A549 (cell line): ENCODE measurements around the gene GUCY1A1. TPM values are rescaled to one million over a fixed set of nuclear protein-coding genes. Genes with fewer than 3 reads are reported as not detected.

Source experiments
- ATAC-seq, 2 experiments: fragments of 200-7000 bp in 1 of 2; fragments of >200 bp in 1 of 2; cut with Nextera tagmentation in 1 of 2; cut with Tn5 transposase in 1 of 2; 3 replicates each; pipeline versions ENCODE4 v1.8.0 to v1.9.1; 2018 to 2020; ENCODE audit warnings: mild to moderate bottlenecking in 1 of 2, moderate library complexity in 1 of 2
- CTCF ChIA-PET: fragments of 300-600 bp; sonication (Branson Sonifier 250); formaldehyde crosslinking; extraction: SDS; loops from one replicate; lab custom pipeline; 2021; ENCODE audit warnings: antibody characterized with exemption, inconsistent platforms; lab: Yijun Ruan, JAX
- POLR2A ChIA-PET: fragments of 350-600 bp; formaldehyde crosslinking; extraction: SDS; loops from one replicate; lab custom pipeline; 2021; ENCODE audit warnings: antibody characterized with exemption, inconsistent platforms; lab: Yijun Ruan, JAX
- DNase-seq, 2 experiments: peaks; one replicate each; pipeline versions ENCODE4 v3.0.0 to v3.0.0-alpha.2; 2011 to 2016; ENCODE audit warnings: low read depth in 1 of 2, low spot score in 1 of 2
- FAIRE-seq: peaks from 2 replicates; lab custom pipeline; 2011; peaks lifted over from hg19 to GRCh38; lab: Jason Lieb, UNC
- H3K27ac ChIP-seq, 2 experiments: fragments of >200 bp; sonication (Bioruptor Twin); formaldehyde crosslinking; 3 replicates each; pipeline ENCODE4 v1.5.1; 2016 to 2017
- H3K4me1 ChIP-seq: fragments of >200 bp; sonication (Bioruptor Twin); formaldehyde crosslinking; 3 replicates; pipeline ENCODE4 v1.6.1; 2016
- H3K4me2 ChIP-seq: fragments of >200 bp; sonication (Bioruptor Twin); formaldehyde crosslinking; 3 replicates; pipeline ENCODE4 v1.6.1; 2016
- H3K4me3 ChIP-seq: fragments of >200 bp; sonication (Bioruptor Twin); formaldehyde crosslinking; 3 replicates; pipeline ENCODE4 v1.5.1; 2016
- H3K9me3 ChIP-seq: fragments of >200 bp; sonication (Bioruptor Twin); formaldehyde crosslinking; 3 replicates; pipeline ENCODE4 v1.6.1; 2016
- BCL3 ChIP-seq: fragments of >200 bp; sonication (Bioruptor Twin); formaldehyde crosslinking; IDR thresholded peaks from 3 replicates; pipeline ENCODE4 v1.6.1; 2016
- CEBPB ChIP-seq, 2 experiments: fragments of >200 bp in 1 of 2; sonication (Bioruptor Twin) in 1 of 2; formaldehyde crosslinking in 1 of 2; IDR thresholded peaks; 2 replicates each; pipeline ENCODE4 v1.6.1; 2012 to 2016
- CHD4 ChIP-seq: fragments of 200-600 bp; sonication (generic); IDR thresholded peaks from 2 replicates; pipeline ENCODE4 v1.6.1; 2016; ENCODE audit warnings: antibody characterized with exemption, mild to moderate bottlenecking, borderline replicate concordance
- CTCF ChIP-seq: fragments of >200 bp; sonication (Bioruptor Twin); formaldehyde crosslinking; IDR thresholded peaks from 3 replicates; pipeline ENCODE4 v1.5.1; 2016
- EHF ChIP-seq: fragments of 250-450 bp; sonication (Bioruptor Pico); IDR thresholded peaks from 2 replicates; pipeline ENCODE4 v1.5.0; 2020; ENCODE audit warnings: mild to moderate bottlenecking
- ESRRA ChIP-seq: fragments of 150-350 bp; IDR thresholded peaks from 2 replicates; pipeline ENCODE4 v1.6.1; 2014; ENCODE audit warnings: mild to moderate bottlenecking, low read length, borderline replicate concordance
- FOSB ChIP-seq: fragments of 250-450 bp; sonication (Bioruptor Pico); IDR thresholded peaks from 2 replicates; pipeline ENCODE4 v1.5.0; 2020; ENCODE audit warnings: mild to moderate bottlenecking, moderate library complexity
- FOSL2 ChIP-seq, 2 experiments: fragments of 450-650 bp in 1 of 2; fragments of >200 bp in 1 of 2; sonication (Bioruptor Twin) in 1 of 2; formaldehyde crosslinking; IDR thresholded peaks; 2 replicates each; pipeline versions ENCODE4 v1.5.0 to v1.6.1; 2016 to 2020; ENCODE audit warnings: mild to moderate bottlenecking in 1 of 2, moderate library complexity in 1 of 2
- FOXS1 ChIP-seq: fragments of 250-450 bp; sonication (Bioruptor Pico); IDR thresholded peaks from 2 replicates; pipeline ENCODE4 v1.5.0; 2020; ENCODE audit warnings: mild to moderate bottlenecking, moderate library complexity
- HOXB13 ChIP-seq: fragments of 250-450 bp; sonication (Bioruptor Pico); IDR thresholded peaks from 2 replicates; pipeline ENCODE4 v1.5.0; 2020; ENCODE audit warnings: low read depth, mild to moderate bottlenecking, moderate library complexity
- KDM1A ChIP-seq: fragments of 200-600 bp; sonication (generic); IDR thresholded peaks from 2 replicates; pipeline ENCODE4 v1.6.1; 2016; ENCODE audit warnings: low read depth, mild to moderate bottlenecking
- NFE2L2 ChIP-seq: fragments of 150-350 bp; conservative IDR thresholded peaks from 2 replicates; pipeline ENCODE4 v1.6.1; 2014; ENCODE audit warnings: low read length
- NR3C1 ChIP-seq: fragments of >200 bp; sonication (Bioruptor Twin); formaldehyde crosslinking; IDR thresholded peaks from 3 replicates; pipeline ENCODE4 v1.6.1; 2017
- PHF8 ChIP-seq: fragments of 200-600 bp; sonication (generic); IDR thresholded peaks from 2 replicates; pipeline ENCODE4 v1.6.1; 2016; ENCODE audit warnings: low read depth, mild to moderate bottlenecking, antibody characterized with exemption, moderate library complexity, borderline replicate concordance
- POLR2A ChIP-seq: IDR thresholded peaks from 2 replicates; pipeline ENCODE4 v1.6.1; 2012; ENCODE audit warnings: mild to moderate bottlenecking, low read length
- RAD21 ChIP-seq, 2 experiments: fragments of >200 bp in 1 of 2; sonication (Bioruptor Twin) in 1 of 2; formaldehyde crosslinking in 1 of 2; IDR thresholded peaks in 1 of 2; conservative IDR thresholded peaks in 1 of 2; 2 replicates in 1 of 2; 3 replicates in 1 of 2; pipeline ENCODE4 v1.6.1; 2012 to 2018; ENCODE audit warnings: inconsistent platforms in 1 of 2
- REST ChIP-seq: fragments of 200-600 bp; sonication (generic); IDR thresholded peaks from 2 replicates; pipeline ENCODE4 v1.6.1; 2016; ENCODE audit warnings: antibody characterized with exemption, mild to moderate bottlenecking, moderate library complexity
- RNF2 ChIP-seq: fragments of 200-600 bp; sonication (generic); IDR thresholded peaks from 2 replicates; pipeline ENCODE4 v1.6.1; 2016; ENCODE audit warnings: low read depth, mild to moderate bottlenecking, antibody characterized with exemption, moderate library complexity, borderline replicate concordance
- TFCP2L1 ChIP-seq: fragments of 250-450 bp; sonication (Bioruptor Pico); IDR thresholded peaks from 2 replicates; pipeline ENCODE4 v1.5.0; 2021; ENCODE audit warnings: mild to moderate bottlenecking
- TP53 ChIP-seq: fragments of 250-450 bp; sonication (Bioruptor Pico); IDR thresholded peaks from 2 replicates; pipeline ENCODE4 v1.5.0; 2021; ENCODE audit warnings: mild to moderate bottlenecking, moderate library complexity
- USF2 ChIP-seq: fragments of 450-650 bp; IDR thresholded peaks from 2 replicates; pipeline ENCODE4 v1.6.1; 2014; ENCODE audit warnings: antibody characterized with exemption
- ZC3H11A ChIP-seq: fragments of 450-650 bp; IDR thresholded peaks from 2 replicates; pipeline ENCODE4 v1.6.1; 2014; ENCODE audit warnings: antibody characterized with exemption, mild to moderate bottlenecking
- WGBS: methylation state at CpG from one replicate; pipeline ENCODE4 v1.1.6; 2017; ENCODE audit errors: missing lambda C conversion rate; 5-methylcytosine and 5-hydroxymethylcytosine counted together
- polyA plus RNA-seq, 4 experiments: library from polyadenylated mRNA; depleted of rRNA in 3 of 4; stranded (reverse); fragments of >200 nt; fragmentation: RNase III in 1 of 4; extraction: RNeasy Plus Mini Kit Qiagen cat#74134 plus additional on column Dnase treatment in 1 of 4; gene quantifications; 2 replicates in 3 of 4; 3 replicates in 1 of 4; pipeline ENCODE4 v1.2.3, GENCODE V29; 2011 to 2017

The GUCY1A1 gene
- polyA plus RNA-seq, 2 of the 4 experiments (the other 2 are of a cell fraction): not detected

DNA sequence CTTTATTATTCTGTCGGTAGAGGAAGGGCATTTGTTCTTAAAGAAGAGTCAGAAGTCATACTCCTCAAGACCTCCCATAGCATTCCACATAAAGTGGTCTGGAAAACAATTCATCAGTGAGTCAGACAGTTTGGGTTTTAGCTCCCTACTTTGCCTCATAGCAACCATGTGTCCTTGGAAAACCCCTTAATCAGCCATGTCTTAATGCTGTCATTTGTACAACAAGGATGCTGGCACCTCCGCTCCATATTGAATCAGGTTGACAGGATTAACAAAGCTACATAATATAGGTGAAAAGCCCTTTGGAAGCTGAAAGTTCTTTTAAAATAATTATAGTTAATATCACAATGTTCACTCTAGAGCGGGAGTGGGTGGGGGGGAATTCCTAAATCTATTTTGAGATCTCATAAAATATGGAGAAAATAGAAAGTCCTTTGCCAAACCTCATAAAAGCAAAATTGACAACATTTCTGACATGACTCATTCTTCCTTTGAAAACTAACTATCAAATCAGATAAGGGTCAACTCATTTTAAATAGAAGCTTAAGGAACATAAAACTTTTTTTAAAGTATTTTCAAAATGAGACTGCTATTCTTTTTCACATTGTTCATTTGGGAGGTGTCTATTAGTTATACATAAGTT is 37.3 kb upstream of the GUCY1A1 start:
- POLR2A ChIA-PET: no interaction called here
- WGBS: 59% methylated on average over 3 of the region's 3 CpGs
- no peak for FAIRE-seq
- TF ChIP-seq KDM1A (no peak), FOSB (CRISPR knock-in tag) (no peak), RNF2 (no peak)
- no peak for ATAC-seq
- Histone ChIP-seq H3K4me2 (no peak overlapping the region), H3K9me3 (no peaks in the 10 kb centered on the region), H3K4me3 (no peak overlapping the region), H3K4me1 (no peaks in the 10 kb centered on the region), H3K27ac (no peak overlapping the region)
- CTCF ChIA-PET: interaction anchor here (0.6 kb wide), 1 partner anchor 157 kb away, joined by 3 read pairs; no protein-coding TSS in a partner anchor
- DNase-seq: no peak

DNA sequence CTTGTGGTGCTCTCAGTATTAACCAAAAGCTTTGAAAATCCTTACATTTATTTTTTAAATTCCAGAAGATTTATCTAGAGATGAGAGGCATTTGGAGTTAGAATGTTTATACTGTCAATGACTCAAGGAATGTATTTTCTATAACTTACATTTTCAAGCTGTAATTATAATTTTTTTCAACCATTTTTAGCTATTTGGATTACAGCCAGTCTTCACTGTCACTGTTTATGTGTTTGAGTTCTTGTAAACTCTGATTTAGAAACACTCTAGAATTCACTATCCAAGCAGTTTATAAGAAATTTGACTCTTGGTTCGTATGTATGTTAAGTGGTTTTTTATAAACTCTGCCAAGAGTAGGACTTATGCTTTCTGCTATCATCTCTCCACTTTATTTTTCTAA is 36.7 kb upstream of the GUCY1A1 start:
- ATAC-seq (no peak), FAIRE-seq (no peak), DNase-seq (no peak)
- ChIA-PET CTCF (interaction anchor here (0.6 to 1.2 kb wide), 2 partner anchors 154 to 157 kb away, joined by 3 read pairs; no protein-coding TSS in a partner anchor), POLR2A (no interaction called here)
- TF ChIP-seq RNF2 (no peak), ZC3H11A (no peak), TFCP2L1 (CRISPR knock-in tag) (no peak), FOSL2 (IDR thresholded peaks at IDR 0.05) (no peak), FOSL2 (CRISPR knock-in tag; IDR thresholded peaks at IDR 0.05) (no peak), EHF (CRISPR knock-in tag) (no peak), PHF8 (no peak), NR3C1 (no peak), POLR2A (no peak)
- WGBS: 27% methylated on average over 1 of the region's 1 CpG
- H3K9me3 ChIP-seq: no peaks in the 10 kb centered on the region
- no peak overlapping the region for H3K27ac ChIP-seq
- no peak overlapping the region for H3K4me3 ChIP-seq
- no peak overlapping the region for H3K4me2 ChIP-seq
- H3K4me1 ChIP-seq: no peaks in the 10 kb centered on the region

DNA sequence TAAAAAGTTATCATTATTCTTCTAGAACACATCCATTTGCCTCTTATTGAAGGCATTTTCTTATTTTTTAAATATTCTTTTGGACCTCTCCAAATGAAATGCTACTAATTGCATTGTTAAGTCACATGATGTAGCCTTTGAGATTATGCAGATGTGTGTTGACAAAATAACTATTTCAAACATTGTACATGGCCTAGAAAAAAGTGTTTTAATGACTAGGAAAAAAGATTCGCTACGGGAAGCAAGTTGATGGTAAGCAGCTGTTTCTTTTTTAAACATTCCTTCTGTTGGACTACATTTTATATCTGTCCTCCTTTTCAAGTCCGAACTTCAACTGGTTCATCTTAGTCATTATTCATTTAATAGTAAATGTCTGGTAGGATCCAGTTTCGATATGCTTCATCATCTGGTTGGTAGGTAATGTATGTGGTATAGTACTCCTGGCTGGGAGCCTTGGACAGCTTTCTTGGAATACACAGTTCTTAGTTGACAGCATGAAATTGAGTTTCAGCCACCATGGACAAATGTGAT is 34.3 kb upstream of the GUCY1A1 start:
- DNase-seq (no peak), ATAC-seq (no peak), FAIRE-seq (no peak)
- Histone ChIP-seq H3K9me3 (no peaks in the 10 kb centered on the region), H3K4me3 (no peak overlapping the region), H3K4me1 (no peaks in the 10 kb centered on the region), H3K4me2 (no peak overlapping the region), H3K27ac (no peak overlapping the region)
- POLR2A ChIA-PET: no interaction called here
- WGBS: 40% methylated on average over 4 of the region's 4 CpGs
- CTCF ChIA-PET: no interaction called here
- no peak for TF ChIP-seq ESRRA
- no peak for TF ChIP-seq NFE2L2
- no peak for TF ChIP-seq FOXS1 (CRISPR knock-in tag)
- TF ChIP-seq EHF (CRISPR knock-in tag): no peak
- no peak for TF ChIP-seq REST
- no peak for TF ChIP-seq CEBPB (IDR thresholded peaks at IDR 0.05)
- no peak for TF ChIP-seq RAD21 (conservative IDR thresholded peaks at IDR 0.05 in 1 of 2, IDR thresholded peaks at IDR 0.05 in 1 of 2)
- no peak for TF ChIP-seq USF2
- TF ChIP-seq HOXB13 (CRISPR knock-in tag): no peak
- no peak for TF ChIP-seq KDM1A
- no peak for TF ChIP-seq BCL3
- TF ChIP-seq CTCF: no peak
- no peak for TF ChIP-seq TP53
- TF ChIP-seq CHD4: no peak
